Hypothalamus (tissue), 51 donors: ENCODE data around the gene IL1RAPL1.

Experiments
- DNase-seq, 51 donors: peaks; one replicate each; lab custom pipeline; 2025; lab: John Stamatoyannopoulos, UW

Gene IL1RAPL1

GRCh38 chrX:29947225-29947624 lies 1360.0 kb downstream of the IL1RAPL1 start:
- no peak for DNase-seq

- DNase-seq: no peak
Observed at GRCh38 chrX:29948653-29949052, 1361.4 kb downstream of the IL1RAPL1 start.

- no peak for DNase-seq
Observed at GRCh38 chrX:29952016-29952415, 1364.8 kb downstream of the IL1RAPL1 start.

- DNase-seq: no peak
Observed at GRCh38 chrX:29962061-29962460, 1374.8 kb downstream of the IL1RAPL1 start.

GRCh38 chrX:29965634-29966033 lies 1378.4 kb downstream of the IL1RAPL1 start:
- no peak for DNase-seq

- no peak for DNase-seq
Observed at GRCh38 chrX:29992083-29992482, 1404.8 kb downstream of the IL1RAPL1 start.

GRCh38 chrX:30005813-30006212 lies 1418.6 kb downstream of the IL1RAPL1 start:
- DNase-seq: no peak
